ENCODE data around the gene OR7A17. TPM values are rescaled to one million over a fixed set of nuclear protein-coding genes. Genes with fewer than 3 reads are reported as not detected.

The OR7A17 gene
- polyA plus RNA-seq, 1 of the 3 experiments (the other 2 are of a cell fraction): not detected

GRCh38 chr19:14915116-14915515 lies 29.2 kb upstream of the OR7A17 start (continued):
- TF ChIP-seq CTCF (IDR thresholded peaks at IDR 0.05) (no peak), SMC3 (IDR thresholded peaks at IDR 0.05; ENCODE audit: low read depth, low read length) (no peak), CHD2 (IDR thresholded peaks at IDR 0.05; ENCODE audit: low read length, partially characterized antibody) (no peak), TAF1 (IDR thresholded peaks at IDR 0.05; ENCODE audit: borderline replicate concordance, low read depth, low read length) (no peak), RFX5 (IDR thresholded peaks at IDR 0.05; ENCODE audit: low read length) (no peak), RAD21 (IDR thresholded peaks at IDR 0.05; ENCODE audit: low read length) (no peak), FOXJ3 (CRISPR knock-in tag; IDR thresholded peaks at IDR 0.05) (no peak), NRF1 (IDR thresholded peaks at IDR 0.05; ENCODE audit: low read depth, low read length) (no peak), ELF1 (IDR thresholded peaks at IDR 0.05) (no peak), FOSL2 (IDR thresholded peaks at IDR 0.05; ENCODE audit: borderline replicate concordance, low read depth) (no peak), YY1 (IDR thresholded peaks at IDR 0.05; ENCODE audit: low read depth) (no peak), TCF12 (IDR thresholded peaks at IDR 0.05) (no peak), JUND (IDR thresholded peaks at IDR 0.05) (no peak)

- 1% methylated on average over 4 of the region's 4 CpGs for WGBS (ENCODE audit: low lambda C conversion rate)
- Histone ChIP-seq H2AFZ (ENCODE audit: low read depth) (no peak overlapping the region), H3F3A (replicated peaks; ENCODE audit: insufficient read depth) (no peaks in the 10 kb centered on the region), H3K27me3 (ENCODE audit: insufficient read depth) (no peaks in the 10 kb centered on the region; the same call in 1 of the 2 replicates), H3K4me1 (ENCODE audit: control insufficient read depth in 1 of 2, insufficient read depth in 2 of 2, low read depth in 1 of 2, low read length in 1 of 2) (no peaks in the 10 kb centered on the region), H4K20me1 (ENCODE audit: insufficient read depth) (no peaks in the 10 kb centered on the region), H3K79me2 (ENCODE audit: insufficient read depth) (no peaks in the 10 kb centered on the region), H3K9ac (no peak overlapping the region), H3K4me3 (ENCODE audit: low read depth in 2 of 2, low read length in 1 of 2) (no peak overlapping the region), H3K4me2 (no peak overlapping the region), H3K9me3 (no peaks in the 10 kb centered on the region), H3K27ac (ENCODE audit: low read depth in 2 of 2, low read length in 1 of 2) (no peak overlapping the region), H3K36me3 (replicated peaks in 1 of 2; ENCODE audit: control insufficient read depth in 1 of 2, insufficient read depth in 2 of 2, low read length in 1 of 2) (no peaks in the 10 kb centered on the region), H3K9me2 (no peaks in the 10 kb centered on the region)
- ChIA-PET CTCF (interaction anchor here (0.6 kb wide), 1 partner anchor 23 kb away, joined by 3 read pairs; no protein-coding TSS in a partner anchor), POLR2A (no interaction called here)
- DNase-seq: no peak
- TF ChIP-seq GATA2 (CRISPR knock-in tag; IDR thresholded peaks at IDR 0.05) (no peak), GABPA (IDR thresholded peaks at IDR 0.05; ENCODE audit: low read depth) (no peak), ELF1 (IDR thresholded peaks at IDR 0.05) (no peak), FOXM1 (IDR thresholded peaks at IDR 0.05; ENCODE audit: low read depth) (no peak), FOSL2 (IDR thresholded peaks at IDR 0.05; ENCODE audit: borderline replicate concordance, low read depth) (no peak)
- TF ChIP-seq, protein P1, sequence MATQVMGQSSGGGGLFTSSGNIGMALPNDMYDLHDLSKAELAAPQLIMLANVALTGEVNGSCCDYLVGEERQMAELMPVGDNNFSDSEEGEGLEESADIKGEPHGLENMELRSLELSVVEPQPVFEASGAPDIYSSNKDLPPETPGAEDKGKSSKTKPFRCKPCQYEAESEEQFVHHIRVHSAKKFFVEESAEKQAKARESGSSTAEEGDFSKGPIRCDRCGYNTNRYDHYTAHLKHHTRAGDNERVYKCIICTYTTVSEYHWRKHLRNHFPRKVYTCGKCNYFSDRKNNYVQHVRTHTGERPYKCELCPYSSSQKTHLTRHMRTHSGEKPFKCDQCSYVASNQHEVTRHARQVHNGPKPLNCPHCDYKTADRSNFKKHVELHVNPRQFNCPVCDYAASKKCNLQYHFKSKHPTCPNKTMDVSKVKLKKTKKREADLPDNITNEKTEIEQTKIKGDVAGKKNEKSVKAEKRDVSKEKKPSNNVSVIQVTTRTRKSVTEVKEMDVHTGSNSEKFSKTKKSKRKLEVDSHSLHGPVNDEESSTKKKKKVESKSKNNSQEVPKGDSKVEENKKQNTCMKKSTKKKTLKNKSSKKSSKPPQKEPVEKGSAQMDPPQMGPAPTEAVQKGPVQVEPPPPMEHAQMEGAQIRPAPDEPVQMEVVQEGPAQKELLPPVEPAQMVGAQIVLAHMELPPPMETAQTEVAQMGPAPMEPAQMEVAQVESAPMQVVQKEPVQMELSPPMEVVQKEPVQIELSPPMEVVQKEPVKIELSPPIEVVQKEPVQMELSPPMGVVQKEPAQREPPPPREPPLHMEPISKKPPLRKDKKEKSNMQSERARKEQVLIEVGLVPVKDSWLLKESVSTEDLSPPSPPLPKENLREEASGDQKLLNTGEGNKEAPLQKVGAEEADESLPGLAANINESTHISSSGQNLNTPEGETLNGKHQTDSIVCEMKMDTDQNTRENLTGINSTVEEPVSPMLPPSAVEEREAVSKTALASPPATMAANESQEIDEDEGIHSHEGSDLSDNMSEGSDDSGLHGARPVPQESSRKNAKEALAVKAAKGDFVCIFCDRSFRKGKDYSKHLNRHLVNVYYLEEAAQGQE (IDR thresholded peaks at IDR 0.05; ENCODE audit: low read depth, low read length): no peak
These were observed 20.8 kb upstream of the OR7A17 start for GRCh38 chr19:14906711-14907110.

All from SK-N-SH (cell line).